C4-2B (cell line): Measurements from ENCODE around the gene PIK3R6.

ENCODE experiments used
- CTCF ChIP-seq: fragments of 450-650 bp; conservative IDR thresholded peaks from 2 replicates; pipeline ENCODE4 v1.5.1; 2017; ENCODE audit warnings: mild to moderate bottlenecking
- ZFX ChIP-seq: fragments of 450-650 bp; IDR thresholded peaks from 2 replicates; pipeline ENCODE4 v1.6.1; 2017

DNA sequence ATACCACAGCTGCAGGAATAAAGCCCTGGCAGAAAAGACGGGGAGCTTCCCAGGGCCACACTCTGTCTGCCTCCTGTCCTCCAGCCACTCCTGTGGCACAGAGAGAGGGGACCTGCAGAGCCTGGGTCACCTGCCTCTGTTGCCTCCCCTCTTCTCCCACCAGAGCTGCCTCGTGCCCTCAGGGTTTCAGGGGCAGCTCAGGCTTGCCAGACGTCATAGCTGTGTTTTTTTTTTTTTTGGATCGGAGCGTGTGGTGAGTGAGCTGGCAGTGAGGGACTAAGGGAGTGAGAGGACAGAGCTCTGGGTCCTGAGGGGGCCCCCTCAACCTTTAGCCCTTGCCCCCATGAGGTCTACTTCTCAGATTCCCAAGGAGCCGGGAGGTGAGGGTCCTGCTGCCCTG lies 2.1 kb downstream of the PIK3R6 start:
- TF ChIP-seq CTCF, result no peak
- TF ChIP-seq ZFX, result no peak
